Mesenchymal stem cell (in vitro differentiated cells and primary cell): ENCODE measurements around the gene SLC47A1.

Experiments used
- DNase-seq: peaks from one replicate; pipeline ENCODE4 v3.0.0-alpha.2; 2013
- H2AFZ ChIP-seq: one replicate; pipeline ENCODE4 v1.6.1; 2013; ENCODE audit warnings: low read depth, mild to moderate bottlenecking, control low read depth, inconsistent platforms, low read length, moderate library complexity
- H2AK5ac ChIP-seq: 2 replicates; pipeline ENCODE4 v1.6.1; 2013; ENCODE audit warnings: low read length, moderate library complexity, mild to moderate bottlenecking, inconsistent platforms; ENCODE audit not compliant: severe bottlenecking
- H2BK120ac ChIP-seq: one replicate; pipeline ENCODE4 v1.6.1; 2013; ENCODE audit warnings: low read depth, mild to moderate bottlenecking, inconsistent platforms, low read length, moderate library complexity
- H2BK12ac ChIP-seq, 2 experiments: one replicate each; pipeline ENCODE4 v1.6.1; 2013; ENCODE audit warnings: inconsistent platforms in 2 of 2, low read length in 2 of 2, mild to moderate bottlenecking in 2 of 2, moderate library complexity in 2 of 2, control low read depth in 1 of 2
- H2BK15ac ChIP-seq: one replicate; pipeline ENCODE4 v1.6.1; 2013; ENCODE audit warnings: mild to moderate bottlenecking, low read depth, inconsistent platforms; ENCODE audit not compliant: poor library complexity, severe bottlenecking
- H2BK5ac ChIP-seq: 2 replicates; pipeline ENCODE4 v1.6.1; 2013; ENCODE audit warnings: low read depth, mild to moderate bottlenecking, low read length, control low read depth, inconsistent platforms; ENCODE audit not compliant: poor library complexity, severe bottlenecking
- H3K14ac ChIP-seq, 2 experiments: one replicate each; pipeline ENCODE4 v1.6.1; 2013; ENCODE audit warnings: inconsistent platforms in 2 of 2, low read length in 2 of 2, control low read depth in 1 of 2, mild to moderate bottlenecking in 1 of 2, moderate library complexity in 1 of 2
- H3K18ac ChIP-seq, 2 experiments: one replicate each; pipeline ENCODE4 v1.6.1; 2013; ENCODE audit warnings: inconsistent platforms in 2 of 2, low read length in 2 of 2, control low read depth in 1 of 2, low read depth in 1 of 2, mild to moderate bottlenecking in 1 of 2
- H3K23ac ChIP-seq, 2 experiments: one replicate each; pipeline ENCODE4 v1.6.1; 2013; ENCODE audit warnings: inconsistent platforms in 2 of 2, low read length in 2 of 2, mild to moderate bottlenecking in 2 of 2, moderate library complexity in 2 of 2, control low read depth in 1 of 2
- H3K27ac ChIP-seq: 2 replicates; pipeline ENCODE4 v1.5.1; 2013; ENCODE audit warnings: mild to moderate bottlenecking, moderate library complexity, low read length, control low read depth, inconsistent platforms; ENCODE audit not compliant: poor library complexity, severe bottlenecking
- H3K27me3 ChIP-seq, 2 experiments: 2 replicates each; pipeline versions ENCODE4 v1.6.1 to v1.7.0; 2013; ENCODE audit warnings: low read length in 2 of 2, mild to moderate bottlenecking in 2 of 2, moderate library complexity in 2 of 2, control low read depth in 1 of 2, inconsistent platforms in 1 of 2; ENCODE audit not compliant: control insufficient read depth in 1 of 2, insufficient read depth in 1 of 2
- H3K36me3 ChIP-seq, 2 experiments: 2 replicates each; pipeline versions ENCODE4 v1.6.1 to v1.7.0; 2013; ENCODE audit warnings: low read length in 2 of 2, control low read depth in 1 of 2, inconsistent platforms in 1 of 2, low read depth in 1 of 2, mild to moderate bottlenecking in 1 of 2; ENCODE audit not compliant: insufficient read depth in 2 of 2, control insufficient read depth in 1 of 2
- H3K4ac ChIP-seq, 2 experiments: one replicate each; pipeline ENCODE4 v1.6.1; 2013; ENCODE audit warnings: inconsistent platforms in 2 of 2, low read length in 2 of 2, mild to moderate bottlenecking in 2 of 2, moderate library complexity in 2 of 2, control low read depth in 1 of 2, low read depth in 1 of 2
- H3K4me1 ChIP-seq: 2 replicates; pipeline ENCODE4 v1.6.1; 2013; ENCODE audit warnings: low read depth, low read length, control low read depth; ENCODE audit not compliant: control insufficient read depth, insufficient read depth
- H3K4me2 ChIP-seq: 2 replicates; pipeline ENCODE4 v1.6.1; 2013; ENCODE audit warnings: low read length, mild to moderate bottlenecking, inconsistent platforms; ENCODE audit not compliant: poor library complexity, severe bottlenecking
- H3K4me3 ChIP-seq, 2 experiments: 2 replicates each; pipeline versions ENCODE4 v1.5.1 to v1.7.0; 2013; ENCODE audit warnings: low read length in 2 of 2, mild to moderate bottlenecking in 2 of 2, control low read depth in 1 of 2, low read depth in 1 of 2; ENCODE audit not compliant: insufficient read depth in 1 of 2
- H3K79me1 ChIP-seq: replicated peaks from 2 replicates; pipeline ENCODE4 v1.6.1; 2013; ENCODE audit warnings: mild to moderate bottlenecking, control low read depth, low read length, inconsistent platforms; ENCODE audit not compliant: poor library complexity, severe bottlenecking
- H3K9ac ChIP-seq: 2 replicates; pipeline ENCODE4 v1.7.0; 2013; ENCODE audit warnings: mild to moderate bottlenecking, low read length, moderate library complexity
- H3K9me3 ChIP-seq: 2 replicates; pipeline ENCODE4 v1.7.0; 2013; ENCODE audit warnings: mild to moderate bottlenecking, low read length; ENCODE audit not compliant: control insufficient read depth
- H4K8ac ChIP-seq: one replicate; pipeline ENCODE4 v1.6.1; 2013; ENCODE audit warnings: inconsistent platforms, mild to moderate bottlenecking, low read length, moderate library complexity
- H4K91ac ChIP-seq: one replicate; pipeline ENCODE4 v1.6.1; 2013; ENCODE audit warnings: mild to moderate bottlenecking, low read length, inconsistent platforms
- WGBS: methylation state at CpG from one replicate; pipeline ENCODE4 v1.1.7; 2013; ENCODE audit warnings: mixed read lengths; 5-methylcytosine and 5-hydroxymethylcytosine counted together

Gene SLC47A1

DNA sequence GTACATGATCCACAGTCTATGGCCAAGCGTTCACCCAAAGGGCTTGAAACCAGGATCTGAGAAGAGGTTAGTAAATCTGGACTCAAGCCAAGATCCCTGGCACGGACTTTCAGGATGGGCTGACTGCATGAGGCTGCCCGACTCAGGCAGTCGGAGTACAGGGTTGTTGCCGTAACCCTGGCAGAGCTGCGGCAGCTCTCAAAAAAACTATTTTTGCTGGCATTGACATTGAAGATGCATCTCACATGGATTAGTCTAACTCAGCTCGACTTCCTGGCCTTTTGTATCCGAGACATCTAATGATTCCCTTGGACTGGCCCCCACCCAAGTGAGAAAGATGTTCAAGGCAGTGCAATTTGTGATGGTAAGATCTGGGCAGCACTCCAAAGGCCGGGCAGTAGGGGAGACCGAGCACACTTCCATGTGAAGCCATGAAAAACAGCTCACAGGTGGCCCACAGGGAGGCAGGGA lies 6.2 kb downstream of the SLC47A1 start:
- H3K18ac ChIP-seq = no peak overlapping the region
- H2BK15ac ChIP-seq = no peak overlapping the region
- H3K23ac ChIP-seq = no peak overlapping the region
- peaks cover 22 to 54% of the 10 kb centered on the region in 2 experiments for H3K27me3 ChIP-seq
- H3K9me3 ChIP-seq = no peaks in the 10 kb centered on the region
- no peak overlapping the region for H4K8ac ChIP-seq
- H3K36me3 ChIP-seq = no peaks in the 10 kb centered on the region
- no peak overlapping the region for H4K91ac ChIP-seq
- H3K4me3 ChIP-seq = no peak overlapping the region
- H3K27ac ChIP-seq = no peak overlapping the region
- no peak overlapping the region for H2AFZ ChIP-seq
- H2BK12ac ChIP-seq = no peak overlapping the region
- WGBS = 89% methylated on average over 10 of the region's 10 CpGs
- no peak overlapping the region for H3K9ac ChIP-seq
- H3K4ac ChIP-seq = no peak overlapping the region
- no peak overlapping the region for H2BK5ac ChIP-seq
- no peak for DNase-seq
- H3K4me1 ChIP-seq = no peaks in the 10 kb centered on the region
- no peaks in the 10 kb centered on the region for H3K79me1 ChIP-seq
- no peak overlapping the region for H3K14ac ChIP-seq
- no peak overlapping the region for H2AK5ac ChIP-seq
- no peak overlapping the region for H2BK120ac ChIP-seq
- H3K4me2 ChIP-seq = no peak overlapping the region

DNA sequence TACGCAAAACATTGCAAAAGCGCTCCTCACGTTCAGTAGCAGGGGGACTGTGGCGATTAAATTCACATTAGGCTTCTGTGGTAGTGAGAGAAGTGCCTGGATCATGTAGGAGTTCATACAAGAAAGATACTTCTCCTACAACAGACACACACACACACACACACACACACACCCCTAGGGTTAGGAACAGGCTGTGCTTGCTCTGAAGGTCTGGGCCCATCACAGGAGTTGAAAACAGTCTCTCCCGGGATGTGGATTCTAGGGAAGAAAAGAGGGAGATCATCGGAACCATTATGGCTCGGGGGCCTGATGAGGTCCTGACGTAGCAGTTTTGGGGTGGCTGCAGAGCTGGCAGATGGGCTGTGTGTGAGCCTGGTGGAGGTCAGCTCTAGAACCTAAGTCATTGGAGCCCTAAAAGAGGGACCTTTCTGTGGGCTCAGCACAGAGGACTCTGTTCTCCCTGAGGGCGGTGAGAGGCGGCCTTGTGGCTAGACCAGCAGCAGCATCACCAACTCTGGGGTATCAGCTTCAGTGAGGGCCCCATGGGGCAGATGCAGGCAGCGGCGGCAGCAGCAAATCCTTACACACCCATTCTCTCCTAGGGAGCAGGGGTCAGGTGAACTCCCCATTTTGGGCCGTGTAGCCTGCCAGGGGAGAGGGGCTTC lies 7.2 kb downstream of the SLC47A1 start:
- H2BK12ac ChIP-seq = no peak overlapping the region
- no peak overlapping the region for H2BK15ac ChIP-seq
- no peak overlapping the region for H3K14ac ChIP-seq
- H2AK5ac ChIP-seq = no peak overlapping the region
- no peak overlapping the region for H4K8ac ChIP-seq
- H3K23ac ChIP-seq = no peak overlapping the region
- no peaks in the 10 kb centered on the region for H3K36me3 ChIP-seq
- no peak overlapping the region for H2AFZ ChIP-seq
- no peak overlapping the region for H3K9ac ChIP-seq
- H3K4me3 ChIP-seq = no peak overlapping the region
- no peak overlapping the region for H4K91ac ChIP-seq
- no peak overlapping the region for H2BK5ac ChIP-seq
- H3K27ac ChIP-seq = no peak overlapping the region
- DNase-seq = no peak
- H3K4ac ChIP-seq = no peak overlapping the region
- H3K4me2 ChIP-seq = no peak overlapping the region
- no peaks in the 10 kb centered on the region for H3K4me1 ChIP-seq
- peaks cover 21 to 47% of the 10 kb centered on the region in 2 experiments for H3K27me3 ChIP-seq
- 84% methylated on average over 6 of the region's 13 CpGs for WGBS
- H2BK120ac ChIP-seq = no peak overlapping the region
- H3K9me3 ChIP-seq = no peaks in the 10 kb centered on the region
- no peaks in the 10 kb centered on the region for H3K79me1 ChIP-seq
- H3K18ac ChIP-seq = no peak overlapping the region

DNA sequence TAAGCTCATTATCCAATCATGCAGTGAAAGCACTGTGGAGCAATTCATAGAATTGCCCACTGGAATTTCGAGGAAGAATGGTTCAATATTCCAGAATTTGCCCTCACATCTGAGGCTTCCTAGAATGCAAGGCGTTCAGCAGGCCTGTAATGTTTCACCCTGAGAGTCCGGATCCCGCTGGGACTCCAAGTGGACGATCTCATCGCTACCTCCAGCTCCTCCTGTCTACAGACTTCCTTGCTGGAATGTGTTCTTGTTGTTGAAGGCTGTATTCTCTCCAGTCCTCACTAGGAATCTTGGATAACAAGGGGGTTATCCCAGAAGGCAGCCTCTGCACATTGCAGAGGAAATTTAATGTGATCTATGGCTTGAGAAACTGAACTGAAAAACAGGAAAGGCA lies 7.8 kb downstream of the SLC47A1 start:
- Histone ChIP-seq H4K91ac (no peak overlapping the region), H4K8ac (no peak overlapping the region), H2AK5ac (no peak overlapping the region), H3K18ac (no peak overlapping the region), H3K4me1 (no peaks in the 10 kb centered on the region), H3K27me3 (peaks cover 19 to 43% of the 10 kb centered on the region in 2 experiments), H3K14ac (no peak overlapping the region), H3K23ac (no peak overlapping the region), H3K9me3 (no peaks in the 10 kb centered on the region), H3K9ac (no peak overlapping the region), H2AFZ (no peak overlapping the region), H3K36me3 (no peaks in the 10 kb centered on the region), H3K27ac (no peak overlapping the region), H3K4ac (no peak overlapping the region), H3K4me3 (no peak overlapping the region), H2BK15ac (no peak overlapping the region), H2BK5ac (no peak overlapping the region), H3K79me1 (no peaks in the 10 kb centered on the region), H2BK120ac (no peak overlapping the region), H3K4me2 (no peak overlapping the region), H2BK12ac (no peak overlapping the region)
- no peak for DNase-seq
- WGBS = 90% methylated on average over 6 of the region's 6 CpGs

DNA sequence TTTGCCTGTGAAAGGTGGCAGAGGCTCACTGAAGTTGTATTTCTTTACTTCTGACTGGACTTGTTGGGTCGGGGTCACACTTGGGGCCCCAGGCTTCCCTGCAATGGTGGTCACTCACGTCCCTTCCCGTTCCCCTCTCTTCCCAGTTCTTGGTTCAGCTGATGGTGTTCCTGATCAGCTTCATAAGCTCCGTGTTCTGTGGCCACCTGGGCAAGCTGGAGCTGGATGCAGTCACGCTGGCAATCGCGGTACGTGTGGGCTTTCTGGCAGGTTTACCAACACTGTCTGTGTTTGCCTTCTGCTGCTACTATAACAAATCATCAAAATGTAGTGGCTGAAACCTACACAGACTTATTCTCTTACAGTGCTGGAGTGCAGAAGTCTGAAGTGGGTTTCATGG lies 8.6 kb downstream of the SLC47A1 start:
- 91% methylated on average over 7 of the region's 8 CpGs for WGBS
- Histone ChIP-seq H3K4me1 (no peaks in the 10 kb centered on the region), H3K9me3 (no peaks in the 10 kb centered on the region), H3K14ac (no peak overlapping the region), H3K4ac (no peak overlapping the region), H3K23ac (no peak overlapping the region), H2AK5ac (no peak overlapping the region), H2BK12ac (no peak overlapping the region), H2BK5ac (no peak overlapping the region), H4K8ac (no peak overlapping the region), H3K79me1 (no peaks in the 10 kb centered on the region), H3K27me3 (peaks cover 11 to 35% of the 10 kb centered on the region in 2 experiments), H3K9ac (no peak overlapping the region), H3K4me2 (no peak overlapping the region), H2AFZ (no peak overlapping the region), H2BK15ac (no peak overlapping the region), H4K91ac (no peak overlapping the region), H3K18ac (no peak overlapping the region), H3K27ac (no peak overlapping the region), H2BK120ac (no peak overlapping the region), H3K36me3 (no peaks in the 10 kb centered on the region), H3K4me3 (no peak overlapping the region)
- no peak for DNase-seq
